ENCODE data around the gene GRID2. TPM values are rescaled to one million over a fixed set of nuclear protein-coding genes. Genes with fewer than 3 reads are reported as not detected.

The GRID2 gene
- polyA plus RNA-seq, 4 donors = 3.0 to 6.6 (median 4.8) TPM

GRCh38 chr4:93448691-93449293 lies 1145.0 kb downstream of the GRID2 start:
- no peak for DNase-seq (ENCODE audit: low read depth in 4 of 4, low spot score in 2 of 4)

- DNase-seq (ENCODE audit: low read depth in 4 of 4, low spot score in 2 of 4) = no peak
Observed at GRCh38 chr4:93451954-93452353, 1148.2 kb downstream of the GRID2 start.

- no peak for DNase-seq (ENCODE audit: low read depth in 4 of 4, low spot score in 2 of 4)
Observed at GRCh38 chr4:93461541-93461940, 1157.8 kb downstream of the GRID2 start.

GRCh38 chr4:93466446-93466845 lies 1162.7 kb downstream of the GRID2 start:
- DNase-seq (ENCODE audit: low read depth in 4 of 4, low spot score in 2 of 4) = no peak

- DNase-seq (ENCODE audit: low read depth in 4 of 4, low spot score in 2 of 4) = no peak
Observed at GRCh38 chr4:93467484-93468155, 1163.9 kb downstream of the GRID2 start.

DNA sequence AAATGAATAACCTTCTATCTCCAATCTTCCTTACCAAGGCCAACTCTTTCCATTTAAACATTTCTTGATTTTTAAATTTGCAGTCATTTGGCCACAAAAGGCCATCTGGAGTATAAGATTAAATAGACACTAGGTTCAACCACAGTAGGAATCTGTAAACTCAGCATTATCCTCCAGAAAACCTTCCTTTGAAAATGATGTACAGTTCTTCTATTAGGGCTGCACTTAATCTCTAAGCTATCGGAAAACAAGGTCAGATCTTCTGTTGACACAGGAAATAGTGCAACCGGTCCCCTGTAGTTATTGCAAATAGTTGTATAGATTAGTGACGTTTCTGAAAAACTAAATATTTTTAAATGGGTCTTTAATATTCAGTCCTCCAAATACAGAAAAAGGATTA lies 1165.8 kb downstream of the GRID2 start:
- DNase-seq (ENCODE audit: low read depth in 4 of 4, low spot score in 2 of 4) = no peak

- DNase-seq (ENCODE audit: low read depth in 4 of 4, low spot score in 2 of 4) = no peak
Observed at GRCh38 chr4:93475730-93476129, 1172.0 kb downstream of the GRID2 start.

DNA sequence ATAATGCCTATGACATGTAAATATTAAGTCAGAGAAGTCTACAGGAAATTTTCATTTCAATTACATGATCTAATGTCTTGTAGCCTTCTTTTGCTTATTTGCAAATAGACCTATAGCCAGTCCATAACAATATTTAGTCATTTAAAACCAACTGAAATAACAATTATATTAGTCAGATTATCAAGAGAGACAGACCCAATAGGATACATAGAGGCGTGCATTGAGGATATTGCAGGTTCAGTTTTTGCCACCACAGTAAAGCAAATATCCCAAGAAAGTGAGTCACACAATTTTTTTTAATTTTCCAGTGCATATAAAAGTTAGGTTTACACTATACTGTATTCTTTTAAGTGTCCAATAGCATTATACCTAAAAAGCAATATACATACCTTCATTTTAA lies 1175.0 kb downstream of the GRID2 start:
- DNase-seq (ENCODE audit: low read depth in 4 of 4, low spot score in 2 of 4) = no peak

DNA sequence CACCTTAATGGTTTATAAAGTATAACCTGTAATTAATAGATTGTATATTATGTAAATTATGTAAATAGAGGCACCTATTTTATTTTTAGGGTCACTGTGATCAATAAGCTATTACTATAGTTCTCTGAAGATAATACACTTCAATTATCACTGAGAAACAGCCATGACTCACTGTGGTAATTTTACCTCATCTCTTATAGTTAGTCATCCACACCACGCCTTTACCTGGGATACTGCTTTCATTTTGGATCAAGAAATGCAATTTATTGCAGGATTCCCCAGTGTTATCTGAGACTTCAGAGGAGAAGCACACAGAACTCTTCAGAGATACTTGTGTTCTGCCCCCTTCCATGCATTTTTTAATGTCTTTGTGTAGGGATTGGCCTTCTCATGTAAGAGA lies 1176.7 kb downstream of the GRID2 start:
- DNase-seq (ENCODE audit: low read depth in 4 of 4, low spot score in 2 of 4) = no peak

DNA sequence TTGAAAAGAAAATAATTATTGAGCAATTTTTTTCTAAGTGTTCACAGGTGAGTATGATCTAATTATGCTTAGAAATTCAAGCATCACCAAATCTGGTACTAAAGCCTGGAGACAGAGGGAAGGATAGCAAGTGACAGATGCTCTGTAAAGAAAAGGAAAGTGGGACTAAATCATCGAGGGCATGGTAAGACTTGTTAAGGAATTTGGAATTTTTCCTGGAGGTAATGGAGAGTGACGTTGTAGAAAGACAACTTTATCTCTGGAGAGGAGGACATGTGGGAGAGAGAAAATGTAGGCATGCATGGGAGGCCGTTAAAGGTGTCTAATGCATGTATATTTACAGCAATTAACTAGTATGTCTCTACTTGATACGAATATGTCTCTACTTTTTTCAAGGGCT lies 1191.6 kb downstream of the GRID2 start:
- DNase-seq (ENCODE audit: low read depth in 4 of 4, low spot score in 2 of 4) = no peak

DNA sequence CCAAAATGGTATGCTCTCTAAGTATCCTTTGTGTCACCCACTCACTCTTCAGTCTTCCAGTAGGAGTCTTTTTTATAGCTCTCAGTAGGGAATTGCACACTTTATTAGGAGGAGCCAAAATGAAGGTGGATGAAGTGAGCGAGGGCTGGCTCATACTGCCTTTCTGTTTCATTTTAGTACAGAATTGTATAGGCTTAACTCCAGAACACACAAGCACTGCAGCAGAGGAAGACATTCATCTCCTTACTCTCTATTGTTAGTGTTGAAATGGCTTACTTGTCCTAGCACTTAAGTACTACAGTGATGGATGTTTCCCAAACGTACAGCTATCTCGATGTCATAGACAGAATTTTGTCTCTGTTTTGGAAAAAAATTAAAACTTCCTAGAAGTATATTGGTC lies 1197.5 kb downstream of the GRID2 start:
- no peak for DNase-seq (ENCODE audit: low read depth in 4 of 4, low spot score in 2 of 4)

GRCh38 chr4:93501946-93502345 lies 1198.2 kb downstream of the GRID2 start:
- DNase-seq (ENCODE audit: low read depth in 4 of 4, low spot score in 2 of 4) = no peak

GRCh38 chr4:93502991-93503390 lies 1199.2 kb downstream of the GRID2 start:
- no peak for DNase-seq (ENCODE audit: low read depth in 4 of 4, low spot score in 2 of 4)

DNA sequence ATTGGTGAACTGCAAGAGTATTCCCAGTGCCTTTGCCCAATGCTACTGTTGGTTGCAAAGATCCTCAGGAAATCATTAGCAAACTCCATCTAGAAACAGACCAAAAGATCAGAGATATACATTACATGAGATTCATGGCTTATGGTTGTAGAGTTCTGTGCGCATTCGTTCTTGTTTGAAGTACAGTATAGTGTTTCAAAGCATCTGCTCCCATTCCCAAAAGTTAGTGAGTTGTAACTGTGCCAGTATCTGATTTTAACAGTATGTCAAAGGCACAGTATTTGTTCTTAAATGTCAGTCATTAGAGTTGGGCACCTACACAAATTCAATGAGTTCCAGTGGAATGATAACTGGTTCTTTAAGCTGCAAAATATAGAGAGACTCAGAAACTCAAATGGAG lies 1210.1 kb downstream of the GRID2 start:
- DNase-seq (ENCODE audit: low read depth in 4 of 4, low spot score in 2 of 4) = peak in 1 of 4 donors; percentile 3

DNA sequence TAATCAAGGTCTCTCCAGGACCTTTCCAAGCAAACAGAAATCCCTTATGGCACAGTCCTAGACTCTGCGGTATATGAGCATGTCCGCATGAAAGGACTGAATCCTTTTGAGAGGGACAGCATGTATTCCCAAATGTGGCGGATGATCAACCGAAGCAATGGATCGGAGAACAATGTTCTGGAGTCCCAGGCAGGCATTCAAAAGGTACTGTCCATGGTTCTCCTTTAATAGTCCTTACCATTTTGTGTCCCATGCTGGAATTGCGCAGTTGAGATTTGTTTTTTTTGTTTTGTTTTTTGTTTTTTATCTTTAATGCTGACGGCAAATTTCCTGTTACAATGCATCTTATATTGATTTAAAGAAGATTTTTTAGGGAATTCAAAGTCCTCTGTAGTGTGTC lies 1211.4 kb downstream of the GRID2 start:
- no peak for DNase-seq (ENCODE audit: low read depth in 4 of 4, low spot score in 2 of 4)

DNA sequence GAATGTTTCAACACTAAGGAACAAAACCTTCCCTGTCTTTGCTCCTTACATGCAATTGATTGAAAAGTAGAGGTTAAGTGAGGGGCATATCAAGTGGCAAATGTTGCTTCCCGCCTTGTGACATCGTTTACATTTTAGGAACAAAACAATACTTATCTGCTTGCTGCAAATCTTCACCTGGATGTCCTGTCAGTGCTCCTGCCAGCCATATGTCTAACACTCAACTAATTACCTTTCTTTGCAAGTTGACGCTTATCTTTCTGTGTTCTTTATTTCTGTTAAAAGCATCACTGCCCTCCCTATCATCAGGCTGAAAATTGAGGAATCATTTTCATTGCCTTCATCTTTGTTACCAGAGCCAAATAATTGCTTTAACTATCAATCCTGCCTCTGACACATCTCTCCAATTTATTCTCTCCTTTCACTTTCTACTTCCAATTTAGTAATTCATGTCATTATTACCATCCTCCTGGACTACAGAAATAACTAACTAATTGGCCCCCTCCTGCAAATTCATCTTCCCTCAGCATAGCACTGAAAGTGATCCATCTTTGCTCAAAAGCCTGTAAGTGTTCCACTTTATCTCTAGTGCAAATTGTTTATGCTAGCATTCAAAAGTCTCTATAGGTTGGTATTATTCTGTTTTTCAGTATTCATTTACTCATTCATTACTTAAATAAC lies 1226.1 kb downstream of the GRID2 start:
- DNase-seq (ENCODE audit: low read depth in 4 of 4, low spot score in 2 of 4) = no peak

DNA sequence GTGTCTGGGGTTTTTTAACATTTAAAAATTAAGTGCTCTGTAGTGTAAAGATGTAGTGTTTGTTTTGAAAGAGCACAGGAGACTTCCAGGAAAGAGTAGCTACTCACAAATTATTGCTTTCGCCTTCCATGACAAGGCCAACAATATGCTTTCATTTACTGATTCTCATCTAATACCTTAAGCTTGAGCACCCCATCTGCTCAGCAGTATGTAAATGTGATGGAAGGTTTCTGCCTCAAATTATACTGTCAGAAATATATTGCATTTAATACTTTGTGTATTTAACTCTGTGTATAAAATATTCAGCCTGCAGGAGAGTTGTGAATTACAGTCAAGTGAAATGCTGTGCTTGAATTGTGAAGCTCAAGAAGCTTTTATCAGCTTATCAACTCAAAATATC lies 1228.5 kb downstream of the GRID2 start:
- no peak for DNase-seq (ENCODE audit: low read depth in 4 of 4, low spot score in 2 of 4)

DNA sequence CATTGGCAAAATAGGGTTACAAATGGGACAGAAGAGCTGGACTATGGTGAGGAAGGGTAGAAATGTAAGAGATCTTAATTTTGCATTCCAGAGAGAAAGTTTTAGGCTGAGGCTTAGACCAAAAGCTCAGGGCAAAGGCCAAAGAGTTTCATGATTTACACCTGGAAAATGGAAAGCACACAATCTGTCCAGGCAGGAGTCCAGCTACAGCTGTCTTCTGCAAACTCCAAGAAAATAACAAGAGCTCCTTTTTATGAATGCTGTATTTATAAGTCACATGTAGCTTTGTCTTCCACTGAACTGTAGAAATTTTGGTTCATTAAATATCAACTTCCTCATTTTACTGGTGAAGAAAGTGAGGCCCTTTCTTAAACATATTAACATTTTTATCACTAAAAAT lies 1236.8 kb downstream of the GRID2 start:
- no peak for DNase-seq (ENCODE audit: low read depth in 4 of 4, low spot score in 2 of 4)

- DNase-seq (ENCODE audit: low read depth in 4 of 4, low spot score in 2 of 4) = no peak
Observed at GRCh38 chr4:93561842-93562241, 1258.1 kb downstream of the GRID2 start.

DNA sequence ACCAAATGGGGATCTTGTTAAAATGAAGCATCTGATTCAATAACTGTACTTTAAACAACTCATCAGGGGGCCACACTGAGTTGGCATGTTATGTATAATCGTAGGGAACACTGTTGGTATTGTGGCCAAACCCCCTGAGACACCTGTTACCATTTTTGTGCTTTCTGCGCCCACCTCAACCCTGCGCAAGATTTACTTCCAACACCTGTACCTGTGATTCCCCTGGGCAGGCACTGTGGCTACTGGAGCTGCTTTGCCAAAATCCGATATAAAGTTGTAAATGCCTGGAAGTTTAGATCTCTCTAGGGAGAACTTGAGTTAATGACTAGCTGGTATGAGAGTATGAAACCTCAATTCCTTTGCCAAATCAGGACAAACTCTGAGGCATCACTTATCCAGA lies 1265.0 kb downstream of the GRID2 start:
- DNase-seq (ENCODE audit: low read depth in 4 of 4, low spot score in 2 of 4) = no peak

GRCh38 chr4:93573285-93573684 lies 1269.5 kb downstream of the GRID2 start:
- DNase-seq (ENCODE audit: low read depth in 4 of 4, low spot score in 2 of 4) = no peak

DNA sequence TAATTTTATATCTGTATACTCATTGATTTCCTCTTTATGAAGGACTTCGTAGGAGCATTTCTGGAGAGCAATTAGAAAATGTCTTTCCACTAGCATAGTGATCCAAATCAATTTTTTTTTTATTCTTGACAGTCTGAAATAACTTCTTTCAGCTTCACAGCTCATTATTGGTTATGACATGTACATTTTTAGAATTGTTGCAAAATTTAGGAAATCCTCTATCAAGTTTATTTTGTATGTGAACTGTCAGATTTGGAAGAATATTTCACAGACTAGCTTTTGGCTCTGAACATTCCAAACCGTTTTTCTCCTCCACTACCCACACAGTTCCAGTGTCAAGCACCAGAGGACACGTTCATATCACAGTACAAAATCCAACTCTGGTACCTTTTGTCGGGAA lies 1275.2 kb downstream of the GRID2 start:
- DNase-seq (ENCODE audit: low read depth in 4 of 4, low spot score in 2 of 4) = no peak

Data from left renal cortex interstitium (tissue), 4 donors.